H1 (cell line): Measurements from ENCODE around the gene HDAC10. TPM values are rescaled to one million over a fixed set of nuclear protein-coding genes. Genes with fewer than 3 reads are reported as not detected.

Experiments
- CTCF ChIA-PET: fragments of 300-600 bp; sonication (Branson Sonifier 250); formaldehyde crosslinking; loops from one replicate; lab custom pipeline; 2021; ENCODE audit not compliant: partially characterized antibody; lab: Charles Lee
- POLR2A ChIA-PET: fragments of 300-600 bp; sonication (Branson Sonifier 250); formaldehyde crosslinking; loops from one replicate; lab custom pipeline; 2021; ENCODE audit warnings: inconsistent platforms; ENCODE audit not compliant: partially characterized antibody; lab: Charles Lee
- DNase-seq, 2 experiments: peaks; one replicate each; pipeline versions ENCODE4 v3.0.0 to v3.0.0-alpha.2; 2010 to 2022; ENCODE audit warnings: low spot score in 2 of 2, low read depth in 1 of 2, mixed read lengths in 1 of 2
- FAIRE-seq: peaks from 2 replicates; lab custom pipeline; 2011; peaks lifted over from hg19 to GRCh38; lab: Jason Lieb, UNC
- H2AFZ ChIP-seq: 2 replicates; pipeline ENCODE4 v1.8.1; 2012; ENCODE audit warnings: low read length, inconsistent platforms
- H2AK5ac ChIP-seq: 2 replicates; pipeline ENCODE4 v1.6.1; 2013; ENCODE audit warnings: low read depth, low read length
- H2BK120ac ChIP-seq: replicated peaks from 2 replicates; pipeline ENCODE3; 2013; ENCODE audit warnings: low read depth, low read length, inconsistent platforms
- H2BK12ac ChIP-seq: 2 replicates; pipeline ENCODE4 v1.6.1; 2013; ENCODE audit warnings: low read depth, low read length
- H2BK15ac ChIP-seq: 2 replicates; pipeline ENCODE4 v1.6.1; 2013; ENCODE audit warnings: low read length
- H2BK20ac ChIP-seq: 2 replicates; pipeline ENCODE4 v1.6.1; 2013; ENCODE audit warnings: low read length
- H2BK5ac ChIP-seq: 2 replicates; pipeline ENCODE4 v1.6.1; 2013; ENCODE audit warnings: low read depth, low read length
- H3K14ac ChIP-seq: 2 replicates; pipeline ENCODE4 v1.6.1; 2013; ENCODE audit warnings: inconsistent platforms; ENCODE audit not compliant: insufficient read length
- H3K18ac ChIP-seq: 2 replicates; pipeline ENCODE4 v1.6.1; 2013; ENCODE audit warnings: low read length; ENCODE audit errors: extremely low read depth
- H3K23ac ChIP-seq: 2 replicates; pipeline ENCODE4 v1.6.1; 2013; ENCODE audit warnings: inconsistent platforms; ENCODE audit not compliant: insufficient read length
- H3K23me2 ChIP-seq: 2 replicates; pipeline ENCODE4 v1.6.1; 2013; ENCODE audit warnings: low read depth, low read length
- H3K27ac ChIP-seq: 2 replicates; pipeline ENCODE4 v1.6.1; 2011; ENCODE audit warnings: low read depth, low read length, inconsistent platforms
- H3K27me3 ChIP-seq, 4 experiments: replicated peaks in 1 of 4; 1 replicate in 1 of 4; 2 replicates in 3 of 4; pipeline versions ENCODE4 v1.6.1 to v1.8.1; 2011 to 2013; ENCODE audit warnings: low read length in 3 of 4, mild to moderate bottlenecking in 3 of 4, inconsistent platforms in 2 of 4, mixed read lengths in 2 of 4, moderate library complexity in 1 of 4; ENCODE audit not compliant: control insufficient read depth in 3 of 4, insufficient read depth in 3 of 4; ENCODE audit errors: extremely low read depth in 1 of 4
- H3K36me3 ChIP-seq, 4 experiments: 2 replicates each; pipeline versions ENCODE4 v1.6.1 to v1.8.1; 2011 to 2013; ENCODE audit warnings: mild to moderate bottlenecking in 4 of 4, low read length in 3 of 4, moderate library complexity in 2 of 4, control low read depth in 1 of 4, inconsistent platforms in 1 of 4; ENCODE audit not compliant: insufficient read depth in 4 of 4, control insufficient read depth in 2 of 4
- H3K4ac ChIP-seq: replicated peaks from 2 replicates; pipeline ENCODE3; 2013; ENCODE audit warnings: low read length, low read depth, mixed read lengths, inconsistent platforms; ENCODE audit not compliant: insufficient read length
- H3K4me1 ChIP-seq, 4 experiments: replicated peaks in 1 of 4; 1 replicate in 1 of 4; 2 replicates in 3 of 4; pipeline versions ENCODE4 v1.6.1 to v1.8.1; 2011 to 2013; ENCODE audit warnings: low read length in 3 of 4, inconsistent platforms in 2 of 4, mixed read lengths in 1 of 4; ENCODE audit not compliant: insufficient read depth in 4 of 4, control insufficient read depth in 3 of 4
- H3K4me2 ChIP-seq, 2 experiments: 2 replicates each; pipeline versions ENCODE4 v1.6.1 to v1.8.1; 2011 to 2013; ENCODE audit warnings: low read depth in 2 of 2, low read length in 2 of 2, control low read depth in 1 of 2, inconsistent platforms in 1 of 2, mild to moderate bottlenecking in 1 of 2; ENCODE audit not compliant: insufficient read depth in 1 of 2
- H3K4me3 ChIP-seq, 4 experiments: fragments of 200-600, 300-600 bp in 1 of 4; sonication (generic), shearing (Covaris generic), sonication (Bioruptor Twin) in 1 of 4; 2 replicates each; pipeline versions ENCODE4 v1.5.1 to v1.8.1; 2011 to 2016; ENCODE audit warnings: low read length in 4 of 4, low read depth in 3 of 4, control low read depth in 2 of 4, inconsistent platforms in 2 of 4, mild to moderate bottlenecking in 2 of 4, mixed read lengths in 1 of 4, moderate library complexity in 1 of 4; ENCODE audit not compliant: insufficient read depth in 2 of 4; ENCODE audit errors: extremely low read depth in 1 of 4
- H3K56ac ChIP-seq: replicated peaks from 2 replicates; pipeline ENCODE3; 2013; ENCODE audit warnings: low read depth, mild to moderate bottlenecking, mixed read lengths, low read length, inconsistent platforms; ENCODE audit not compliant: insufficient read length
- H3K79me1 ChIP-seq: 2 replicates; pipeline ENCODE4 v1.6.1; 2013; ENCODE audit warnings: low read depth, low read length, control low read depth
- H3K79me2 ChIP-seq, 2 experiments: 2 replicates each; pipeline versions ENCODE4 v1.6.1 to v1.8.1; 2012 to 2013; ENCODE audit warnings: low read length in 2 of 2, mild to moderate bottlenecking in 2 of 2, inconsistent platforms in 1 of 2; ENCODE audit not compliant: insufficient read depth in 2 of 2, control insufficient read depth in 1 of 2
- H3K9ac ChIP-seq, 4 experiments: replicated peaks in 1 of 4; 1 replicate in 1 of 4; 2 replicates in 3 of 4; pipeline versions ENCODE4 v1.6.1 to v1.8.1; 2011 to 2013; ENCODE audit warnings: low read depth in 3 of 4, low read length in 3 of 4, control low read depth in 2 of 4, mild to moderate bottlenecking in 2 of 4, moderate library complexity in 2 of 4, inconsistent platforms in 1 of 4; ENCODE audit errors: extremely low read depth in 1 of 4
- H3K9me3 ChIP-seq, 2 experiments: 2 replicates each; pipeline versions ENCODE4 v1.6.1 to v1.8.1; 2012 to 2013; ENCODE audit warnings: mild to moderate bottlenecking in 2 of 2, moderate library complexity in 2 of 2, control low read depth in 1 of 2, inconsistent platforms in 1 of 2, low read depth in 1 of 2, low read length in 1 of 2, mixed read lengths in 1 of 2; ENCODE audit not compliant: insufficient read depth in 2 of 2
- H4K20me1 ChIP-seq, 2 experiments: replicated peaks in 1 of 2; 2 replicates each; pipeline versions ENCODE3 to v1.8.1; 2011 to 2013; ENCODE audit warnings: inconsistent platforms in 2 of 2, low read length in 2 of 2, mild to moderate bottlenecking in 1 of 2; ENCODE audit not compliant: insufficient read depth in 2 of 2, control insufficient read depth in 1 of 2
- H4K5ac ChIP-seq: 2 replicates; pipeline ENCODE4 v1.6.1; 2013; ENCODE audit warnings: low read length, low read depth, mixed read lengths, inconsistent platforms; ENCODE audit not compliant: insufficient read length
- H4K8ac ChIP-seq: 2 replicates; pipeline ENCODE4 v1.8.0; 2013; ENCODE audit warnings: mild to moderate bottlenecking, moderate library complexity, low read length, inconsistent platforms; ENCODE audit not compliant: insufficient read depth; ENCODE audit errors: extremely low read depth
- H4K91ac ChIP-seq: replicated peaks from 2 replicates; pipeline ENCODE3; 2013; ENCODE audit warnings: low read length, mixed read lengths, inconsistent platforms; ENCODE audit not compliant: insufficient read length
- CREB1 ChIP-seq: IDR thresholded peaks from 2 replicates; pipeline ENCODE4 v1.6.1; 2012; ENCODE audit warnings: inconsistent platforms
- SIN3A ChIP-seq, 2 experiments: IDR thresholded peaks in 1 of 2; conservative IDR thresholded peaks in 1 of 2; 2 replicates each; pipeline ENCODE4 v1.6.1; 2011 to 2012; ENCODE audit warnings: low read length in 2 of 2, improper control_type of control experiment in 1 of 2, low read depth in 1 of 2, mild to moderate bottlenecking in 1 of 2
- SP1 ChIP-seq: IDR thresholded peaks from 2 replicates; pipeline ENCODE4 v1.6.1; 2011; ENCODE audit warnings: low read depth, low read length
- SP2 ChIP-seq: IDR thresholded peaks from 2 replicates; pipeline ENCODE4 v1.6.1; 2012; ENCODE audit warnings: mild to moderate bottlenecking, low read length, inconsistent platforms
- TBP ChIP-seq: IDR thresholded peaks from 2 replicates; pipeline ENCODE4 v1.6.1; 2011; ENCODE audit warnings: low read depth, low read length, improper control_type of control experiment
- WGBS, 2 experiments: shearing (Covaris generic) in 1 of 2; methylation state at CpG; one replicate each; pipeline versions ENCODE4 v1.1.6 to v1.1.7; 2013 to 2015; ENCODE audit warnings: low lambda C conversion rate in 2 of 2, mixed read lengths in 2 of 2, inconsistent platforms in 1 of 2, low coverage in 1 of 2, missing lambda C conversion rate in 1 of 2; ENCODE audit not compliant: insufficient replicate concordance in 2 of 2, insufficient coverage in 1 of 2, insufficient read length in 1 of 2; ENCODE audit errors: extremely low coverage in 1 of 2, missing lambda C conversion rate in 1 of 2; 5-methylcytosine and 5-hydroxymethylcytosine counted together
- polyA plus RNA-seq, 7 experiments: library from polyadenylated mRNA; depleted of rRNA in 3 of 7; stranded (reverse) in 5 of 7; unstranded in 2 of 7; fragments of >200 nt in 5 of 7; fragments of 200-250 nt in 2 of 7; gene quantifications; 1 replicate in 5 of 7; 2 replicates in 1 of 7; 4 replicates in 1 of 7; pipeline versions ENCODE4 v1.2.1 to v1.2.3, GENCODE V29; 2011 to 2013; ENCODE audit warnings: missing spikeins in 2 of 7, mixed read lengths in 2 of 7
- total RNA-seq: library from RNA; stranded (reverse); fragmentation: NEBNext Ultra II Directional; extraction: Animal tissue kit (Norgen Biotek cat#: 25700); gene quantifications from 2 replicates; pipeline ENCODE4 v1.2.1, GENCODE V29; 2021
- TF ChIP-seq, protein P1 (sequence below): IDR thresholded peaks from 2 replicates; pipeline ENCODE4 v1.6.1; 2011; ENCODE audit warnings: low read depth, mild to moderate bottlenecking, low read length; ENCODE audit not compliant: insufficient read depth

The HDAC10 gene
- total and polyA plus RNA-seq, 2 of the 8 experiments (the other 6 are each of a cell fraction or from before 2014, with no cell fraction given), result 11.2 to 26.4 TPM

DNA sequence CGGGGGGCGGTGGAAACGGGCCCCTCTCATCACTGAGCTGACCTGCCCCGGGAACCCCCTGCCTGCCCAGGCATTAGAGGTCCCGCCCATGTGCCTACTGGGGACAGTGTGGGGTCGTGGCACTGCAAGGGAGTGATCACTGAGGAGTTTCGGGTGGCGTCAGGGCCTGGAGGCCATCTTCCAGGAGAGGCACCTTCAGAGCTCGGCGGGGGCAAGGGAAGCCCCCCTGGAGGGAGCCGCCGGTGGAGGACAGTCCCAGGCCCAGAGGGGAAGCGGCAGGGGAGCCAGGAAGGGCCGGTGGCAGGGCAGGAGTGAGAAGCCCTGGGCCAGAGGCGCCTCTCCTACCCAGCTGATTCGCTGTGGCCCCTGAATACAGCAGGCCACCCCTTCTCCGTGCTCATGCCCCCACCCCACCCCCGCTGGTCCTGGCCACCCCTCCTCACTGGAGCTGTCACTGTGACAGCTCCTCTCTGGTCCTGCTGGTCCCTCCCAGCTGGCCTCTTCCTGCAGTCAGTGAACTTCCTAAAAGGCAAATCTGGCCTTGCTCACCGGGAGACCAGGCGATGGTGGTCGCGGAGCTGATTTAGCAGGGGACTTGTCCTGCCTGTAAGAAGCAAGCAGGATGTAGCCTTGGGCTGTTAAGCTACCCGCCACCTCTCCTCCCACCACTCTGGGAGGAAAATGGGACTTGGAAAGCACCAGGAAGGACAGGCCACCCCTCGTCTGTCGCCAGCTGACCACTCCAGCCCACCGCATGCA lies 21.2 kb upstream of the HDAC10 start:
- whole genome bisulfite sequencing, 2 experiments, result 41% methylated on average over 16 of the region's 26 CpGs; no CpG with 5 or more reads in 1 of the 2 experiments
- FAIRE-seq, result no peak
- H2BK20ac ChIP-seq, result no peak overlapping the region

More for the DNA sequence above, 21.2 kb upstream of the HDAC10 start:
- POLR2A ChIA-PET, result interaction anchor here (0.9 to 3.2 kb wide), 8 partner anchors 11 to 69 kb away, joined by 3 to 12 read pairs (median 4); partner anchors contain the start of genes HDAC10 and MAPK12
- Histone ChIP-seq H4K5ac (no peak overlapping the region), H3K9ac (no peak overlapping the region), H3K79me1 (no peaks in the 10 kb centered on the region), H2BK120ac (no peak overlapping the region), H3K14ac (no peak overlapping the region), H3K18ac (no peak overlapping the region; the same call in 1 of the 2 replicates), H4K20me1 (peaks cover 6 to 9% of the 10 kb centered on the region in 2 experiments), H3K4me2 (peak overlapping the region; percentile 59 to 79), H3K36me3 (peaks cover 4 to 22% (median 16%) of the 10 kb centered on the region in 4 experiments; a peak in 6 of 8 replicates), H3K23ac (no peak overlapping the region), H2BK12ac (no peak overlapping the region; the same call in 1 of the 2 replicates), H3K23me2 (peaks cover 11% of the 10 kb centered on the region; the same call in 1 of the 2 replicates), H3K4me1 (peaks cover 2 to 14% (median 9%) of the 10 kb centered on the region in 4 experiments; a peak in 6 of 7 replicates), H4K91ac (no peak overlapping the region), H2AK5ac (no peak overlapping the region), H3K4ac (no peak overlapping the region), H2BK5ac (no peak overlapping the region), H3K4me3 (peak overlapping the region in 2 of 4 experiments; percentile 9 to 55; a peak in 2 of 8 replicates), H3K79me2 (no peaks in the 10 kb centered on the region), H3K27ac (no peak overlapping the region), H3K9me3 (peaks cover 7 to 23% of the 10 kb centered on the region in 2 experiments; a peak in 3 of 4 replicates), H3K27me3 (peaks cover 24 to 40% (median 36%) of the 10 kb centered on the region in 4 experiments; a peak in 6 of 7 replicates), H3K56ac (no peak overlapping the region), H4K8ac (no peak overlapping the region), H2BK15ac (no peak overlapping the region), H2AFZ (no peak overlapping the region)
- TF ChIP-seq TBP (no peak), SP1 (no peak), SIN3A (conservative IDR thresholded peaks at IDR 0.05 in 1 of 2, IDR thresholded peaks at IDR 0.05 in 1 of 2; ENCODE audit: low read depth in 1 of 2, low read length in 2 of 2) (0 out of 4 replicates have a peak, but pooled peaks of 1 of the 2 experiments have one; percentile 2), CREB1 (no peak), SP2 (no peak)
- TF ChIP-seq, protein P1, sequence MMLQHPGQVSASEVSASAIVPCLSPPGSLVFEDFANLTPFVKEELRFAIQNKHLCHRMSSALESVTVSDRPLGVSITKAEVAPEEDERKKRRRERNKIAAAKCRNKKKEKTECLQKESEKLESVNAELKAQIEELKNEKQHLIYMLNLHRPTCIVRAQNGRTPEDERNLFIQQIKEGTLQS, result no peak
- CTCF ChIA-PET, result interaction anchor here (0.6 to 6.0 kb wide), 20 partner anchors 10 to 167 kb away, joined by 3 to 39 read pairs (median 4); partner anchors contain the start of genes DENND6B and MAPK12
- peak in 1 of 2 experiments; percentile 73 for DNase-seq
